HepG2 (cell line): Measurements from ENCODE around the gene TMEM214. TPM values are rescaled to one million over a fixed set of nuclear protein-coding genes. Genes with fewer than 3 reads are reported as not detected.

Experiments
- AGO1 ChIP-seq: fragments of 200-400 bp; formaldehyde crosslinking; IDR thresholded peaks from 2 replicates; pipeline ENCODE4 v1.6.1; 2017; ENCODE audit warnings: mild to moderate bottlenecking, low read depth, low read length, moderate library complexity; ENCODE audit not compliant: poor library complexity, severe bottlenecking
- ASH2L ChIP-seq: fragments of 300-600, 200-600 bp; sonication (generic); IDR thresholded peaks from 2 replicates; pipeline ENCODE4 v1.7.0; 2017; ENCODE audit warnings: low read depth, mild to moderate bottlenecking, moderate library complexity, mixed read lengths, low read length; ENCODE audit not compliant: insufficient read length
- ATF1 ChIP-seq: IDR thresholded peaks from 2 replicates; pipeline ENCODE4 v1.6.1; 2016; ENCODE audit warnings: mild to moderate bottlenecking, control low read depth
- ATF3 ChIP-seq: sonication (generic); formaldehyde crosslinking; IDR thresholded peaks from 2 replicates; pipeline ENCODE4 v1.4.0; 2020; ENCODE audit warnings: missing genetic modification reagents
- DR1 ChIP-seq: sonication (generic); formaldehyde crosslinking; IDR thresholded peaks from 2 replicates; pipeline ENCODE4 v1.8.0; 2021; ENCODE audit warnings: mild to moderate bottlenecking, missing genetic modification reagents, inconsistent platforms
- FOXP1 ChIP-seq, 2 experiments: fragments of 450-650 bp in 1 of 2; IDR thresholded peaks; 2 replicates each; pipeline ENCODE4 v1.6.1; 2017 to 2018; ENCODE audit warnings: antibody characterized with exemption in 1 of 2
- MXD1 ChIP-seq: sonication (generic); formaldehyde crosslinking; IDR thresholded peaks from 2 replicates; pipeline ENCODE4 v1.4.0; 2020; ENCODE audit warnings: mild to moderate bottlenecking, missing genetic modification reagents
- PHF21A ChIP-seq: sonication (generic); formaldehyde crosslinking; IDR thresholded peaks from 2 replicates; pipeline ENCODE4 v1.5.0; 2020; ENCODE audit warnings: mild to moderate bottlenecking, missing genetic modification reagents
- PLSCR1 ChIP-seq: sonication (generic); formaldehyde crosslinking; IDR thresholded peaks from 2 replicates; pipeline ENCODE4 v1.5.0; 2020; ENCODE audit warnings: missing genetic modification reagents, mild to moderate bottlenecking, borderline replicate concordance
- PRMT3 ChIP-seq: sonication (generic); formaldehyde crosslinking; IDR thresholded peaks from 2 replicates; pipeline ENCODE4 v1.8.1; 2022; ENCODE audit warnings: low read depth, mild to moderate bottlenecking, moderate library complexity, missing genetic modification reagents, borderline replicate concordance
- SCMH1 ChIP-seq: sonication (generic); formaldehyde crosslinking; IDR thresholded peaks from 2 replicates; pipeline ENCODE4 v1.9.0; 2021; ENCODE audit warnings: missing genetic modification reagents, mild to moderate bottlenecking, borderline replicate concordance
- SNAPC2 ChIP-seq: sonication (generic); formaldehyde crosslinking; IDR thresholded peaks from 2 replicates; pipeline ENCODE4 v1.8.1; 2022; ENCODE audit warnings: mild to moderate bottlenecking, missing genetic modification reagents
- SOX5 ChIP-seq: IDR thresholded peaks from 2 replicates; pipeline ENCODE4 v1.6.1; 2016; ENCODE audit warnings: borderline replicate concordance
- TMF1 ChIP-seq: sonication (generic); formaldehyde crosslinking; IDR thresholded peaks from 2 replicates; pipeline ENCODE4 v1.8.1; 2022; ENCODE audit warnings: low read depth, missing genetic modification reagents
- ZFAT ChIP-seq: sonication (generic); formaldehyde crosslinking; conservative IDR thresholded peaks from 2 replicates; pipeline ENCODE4 v1.8.1; 2023; ENCODE audit warnings: missing genetic modification reagents, inconsistent platforms
- ZMYM4 ChIP-seq: sonication (generic); formaldehyde crosslinking; IDR thresholded peaks from 2 replicates; pipeline ENCODE4 v1.8.1; 2023; ENCODE audit warnings: mild to moderate bottlenecking, missing genetic modification reagents
- ZNF101 ChIP-seq: sonication (generic); formaldehyde crosslinking; IDR thresholded peaks from 2 replicates; pipeline ENCODE4 v1.4.0; 2020; ENCODE audit warnings: mild to moderate bottlenecking, low read depth, missing genetic modification reagents, borderline replicate concordance
- ZNF160 ChIP-seq: sonication (generic); formaldehyde crosslinking; IDR thresholded peaks from 2 replicates; pipeline ENCODE4 v1.8.0; 2022; ENCODE audit warnings: mild to moderate bottlenecking, inconsistent platforms, missing genetic modification reagents
- ZNF24 ChIP-seq: fragments of 450-650 bp; IDR thresholded peaks from 2 replicates; pipeline ENCODE4 v1.6.1; 2017; ENCODE audit warnings: antibody characterized with exemption, mild to moderate bottlenecking
- ZNF3 ChIP-seq: IDR thresholded peaks from 2 replicates; pipeline ENCODE4 v1.7.0; 2017; ENCODE audit warnings: inconsistent platforms
- ZNF382 ChIP-seq: sonication (generic); formaldehyde crosslinking; IDR thresholded peaks from 2 replicates; pipeline ENCODE4 v1.5.0; 2020; ENCODE audit warnings: missing genetic modification reagents, mild to moderate bottlenecking, borderline replicate concordance
- ZNF451 ChIP-seq: sonication (generic); formaldehyde crosslinking; IDR thresholded peaks from 2 replicates; pipeline ENCODE4 v1.5.0; 2020; ENCODE audit warnings: mild to moderate bottlenecking, missing genetic modification reagents
- ZNF644 ChIP-seq: IDR thresholded peaks from 2 replicates; pipeline ENCODE4 v1.6.1; 2016; ENCODE audit warnings: low read depth
- ZNF749 ChIP-seq: sonication (generic); formaldehyde crosslinking; IDR thresholded peaks from 2 replicates; pipeline ENCODE4 v1.8.0; 2022; ENCODE audit warnings: mild to moderate bottlenecking, missing genetic modification reagents, moderate library complexity, borderline replicate concordance
- ZNF775 ChIP-seq: sonication (generic); formaldehyde crosslinking; IDR thresholded peaks from 2 replicates; pipeline ENCODE4 v1.4.0; 2020; ENCODE audit warnings: missing genetic modification reagents, mild to moderate bottlenecking, moderate library complexity, borderline replicate concordance
- ZNF800 ChIP-seq: sonication (generic); formaldehyde crosslinking; IDR thresholded peaks from 2 replicates; pipeline ENCODE4 v1.4.0; 2020; ENCODE audit warnings: missing genetic modification reagents
- ZNF83 ChIP-seq: sonication (generic); formaldehyde crosslinking; IDR thresholded peaks from 2 replicates; pipeline ENCODE4 v1.4.0; 2020; ENCODE audit warnings: missing genetic modification reagents, mild to moderate bottlenecking, borderline replicate concordance
- polyA plus RNA-seq, 8 experiments: library from polyadenylated mRNA; depleted of rRNA in 3 of 8; stranded (reverse) in 7 of 8; unstranded in 1 of 8; fragments of >200 nt; fragmentation: Illumina TruSeq in 4 of 8; extraction: Trizol in 4 of 8; gene quantifications; 2 replicates each; pipeline versions ENCODE4 v1.2.1 to v1.2.3, GENCODE V29; 2011 to 2016; ENCODE audit warnings: low read depth in 4 of 8, missing spikeins in 1 of 8, mixed read lengths in 1 of 8; ENCODE audit not compliant: insufficient read depth in 1 of 8
- total RNA-seq, 5 experiments: library from RNA; depleted of rRNA; stranded (reverse); fragments of >200 nt; fragmentation: Illumina TruSeq; extraction: Trizol; gene quantifications; 2 replicates each; pipeline ENCODE4 v1.2.3, GENCODE V29; 2016; ENCODE audit warnings: low read depth in 1 of 5

The TMEM214 gene
- total and polyA plus RNA-seq, 2 of the 13 experiments (the other 11 are each of a cell fraction or from before 2014, with no cell fraction given) = 58.3 to 132 TPM

GRCh38 chr2:27050281-27050995, 17.7 kb downstream of the TMEM214 start (continued):
- peak; percentile 16; the same call in 1 of the 2 replicates for TF ChIP-seq ATF3 (CRISPR knock-in tag)
- TF ChIP-seq ZNF382 (CRISPR knock-in tag) = no peak
- peak; percentile 97 for TF ChIP-seq AGO1
- peak; percentile 90 for TF ChIP-seq ZNF451 (CRISPR knock-in tag)
- TF ChIP-seq ASH2L = peak; percentile 74
- no peak for TF ChIP-seq ZNF83
- TF ChIP-seq ATF1 (CRISPR knock-in tag) = no peak
- TF ChIP-seq TMF1 = 0 out of 2 replicates have a peak, but pooled peaks have one; percentile 10
- 0 out of 2 replicates have a peak, but pooled peaks have one; percentile 25 for TF ChIP-seq ZNF644 (CRISPR knock-in tag)
- no peak for TF ChIP-seq ZNF3 (CRISPR knock-in tag)
- peak; percentile 71; the same call in 1 of the 2 replicates for TF ChIP-seq PHF21A (CRISPR knock-in tag)
- TF ChIP-seq PLSCR1 (CRISPR knock-in tag) = no peak
- no peak for TF ChIP-seq ZFAT
- no peak for TF ChIP-seq FOXP1 (IDR thresholded peaks at IDR 0.05)
- no peak for TF ChIP-seq FOXP1 (CRISPR knock-in tag; IDR thresholded peaks at IDR 0.05)
- TF ChIP-seq MXD1 (CRISPR knock-in tag) = peak; percentile 57
- no peak for TF ChIP-seq SOX5 (CRISPR knock-in tag)
- TF ChIP-seq ZNF749 (CRISPR knock-in tag) = peak; percentile 62
- peak; percentile 76; the same call in 1 of the 2 replicates for TF ChIP-seq ZNF160 (CRISPR knock-in tag)
- TF ChIP-seq ZNF775 = no peak
- TF ChIP-seq DR1 (CRISPR knock-in tag) = peak; percentile 32
- TF ChIP-seq ZMYM4 (CRISPR knock-in tag) = peak; percentile 71
- TF ChIP-seq PRMT3 (CRISPR knock-in tag) = no peak; the same call in 1 of the 2 replicates
- TF ChIP-seq SCMH1 (CRISPR knock-in tag) = no peak
- TF ChIP-seq ZNF800 = peak; percentile 96
- peak; percentile 100 for TF ChIP-seq ZNF24
- TF ChIP-seq SNAPC2 (CRISPR knock-in tag) = no peak
- TF ChIP-seq ZNF101 (CRISPR knock-in tag) = 0 out of 2 replicates have a peak, but pooled peaks have one; percentile 74
